Thoracic aorta (tissue), 2 donors: Measurements from ENCODE around the gene NSFL1C. TPM values are rescaled to one million over a fixed set of nuclear protein-coding genes. Genes with fewer than 3 reads are reported as not detected.

Experiments
- ATAC-seq: fragments of 150-250 bp; one replicate; pipeline ENCODE4 v1.8.0; 2017; ENCODE audit warnings: low read depth; ENCODE audit not compliant: insufficient number of reproducible peaks, low FRiP score
- DNase-seq: peaks from one replicate; pipeline ENCODE4 v3.0.0-alpha.2; 2020; ENCODE audit warnings: low spot score
- H3K27ac ChIP-seq, 2 donors: fragments of 200-600 bp; sonication (generic); 1 replicate in 1 of 2; 2 replicates in 1 of 2; pipeline ENCODE4 v1.5.1; 2016; ENCODE audit warnings: mild to moderate bottlenecking in 2 of 2, moderate library complexity in 2 of 2
- H3K27me3 ChIP-seq: fragments of 200-600 bp; sonication (generic); replicated peaks from 2 replicates; pipeline ENCODE4 v1.6.0; 2016; ENCODE audit warnings: mild to moderate bottlenecking; ENCODE audit not compliant: insufficient read depth
- H3K36me3 ChIP-seq: fragments of 200-600 bp; sonication (generic); one replicate; pipeline ENCODE4 v1.5.1; 2016
- H3K4me1 ChIP-seq, 2 donors: fragments of 200-600 bp; sonication (generic); 1 replicate in 1 of 2; 2 replicates in 1 of 2; pipeline versions ENCODE4 v1.5.1 to v1.6.0; 2016; ENCODE audit warnings: low read depth in 2 of 2, mild to moderate bottlenecking in 1 of 2; ENCODE audit not compliant: control insufficient read depth in 1 of 2
- H3K4me3 ChIP-seq: fragments of 200-600 bp; sonication (generic); 2 replicates; pipeline ENCODE4 v1.5.1; 2016; ENCODE audit warnings: mild to moderate bottlenecking
- H3K9me3 ChIP-seq: fragments of 200-600 bp; sonication (generic); 2 replicates; pipeline ENCODE4 v1.5.1; 2016
- CTCF ChIP-seq: fragments of 200-600 bp; sonication (generic); IDR thresholded peaks from one replicate; pipeline ENCODE4 v1.5.1; 2019; ENCODE audit warnings: antibody characterized with exemption
- total RNA-seq, 2 donors: library from RNA; depleted of rRNA; stranded (reverse); fragments of >200 nt; gene quantifications; one replicate each; pipeline versions ENCODE4 v1.1.0 to v1.2.3, GENCODE V29; 2016

The NSFL1C gene
- total RNA-seq, 2 donors from 2014 or later = 26.9 to 49.7 TPM

- ATAC-seq = no peak
- H3K4me1 ChIP-seq = no peaks in the 10 kb centered on the region
Measured at GRCh38 chr20:1456300-1456699, 10.3 kb downstream of the NSFL1C start.

DNA sequence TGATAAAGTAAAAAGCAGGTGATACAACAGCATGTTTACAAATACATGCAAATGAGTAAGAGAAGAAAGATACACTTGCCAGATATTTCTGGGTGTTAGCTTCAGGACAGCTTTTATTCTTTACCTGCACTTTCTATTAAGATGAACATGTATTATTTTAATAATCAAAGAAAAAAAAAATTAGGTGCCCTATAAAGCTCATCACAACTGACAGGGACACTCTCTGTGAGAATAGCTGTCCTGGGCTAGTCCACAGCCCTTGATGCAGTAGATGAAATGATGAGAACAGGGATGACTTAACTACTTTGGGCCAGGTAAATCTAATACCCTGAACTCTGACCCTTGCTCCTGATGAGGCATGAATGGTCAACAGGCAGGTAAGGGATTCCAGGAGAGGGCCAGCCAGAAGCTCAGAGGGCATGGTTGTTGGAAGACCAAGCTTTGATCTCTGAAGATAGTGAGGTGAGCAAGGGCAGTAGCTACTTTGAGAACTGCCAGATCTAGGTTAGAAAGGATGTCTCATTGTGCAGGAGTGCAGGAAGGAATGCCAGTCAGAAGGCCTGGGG is 15.6 kb downstream of the NSFL1C start:
- Histone ChIP-seq H3K27me3 (no peaks in the 10 kb centered on the region), H3K27ac (no peak overlapping the region), H3K4me3 (no peak overlapping the region), H3K4me1 (no peaks in the 10 kb centered on the region), H3K36me3 (peaks cover 75% of the 10 kb centered on the region), H3K9me3 (no peaks in the 10 kb centered on the region)
- ATAC-seq (no peak), DNase-seq (no peak)
- no peak for TF ChIP-seq CTCF

More at GRCh38 chr20:1456300-1456699, 10.3 kb downstream of the NSFL1C start:
- Histone ChIP-seq H3K36me3 (peaks cover 71% of the 10 kb centered on the region), H3K4me3 (no peak overlapping the region), H3K27me3 (no peaks in the 10 kb centered on the region), H3K9me3 (no peaks in the 10 kb centered on the region), H3K27ac (no peak overlapping the region)
- DNase-seq = no peak
- TF ChIP-seq CTCF = no peak

DNA sequence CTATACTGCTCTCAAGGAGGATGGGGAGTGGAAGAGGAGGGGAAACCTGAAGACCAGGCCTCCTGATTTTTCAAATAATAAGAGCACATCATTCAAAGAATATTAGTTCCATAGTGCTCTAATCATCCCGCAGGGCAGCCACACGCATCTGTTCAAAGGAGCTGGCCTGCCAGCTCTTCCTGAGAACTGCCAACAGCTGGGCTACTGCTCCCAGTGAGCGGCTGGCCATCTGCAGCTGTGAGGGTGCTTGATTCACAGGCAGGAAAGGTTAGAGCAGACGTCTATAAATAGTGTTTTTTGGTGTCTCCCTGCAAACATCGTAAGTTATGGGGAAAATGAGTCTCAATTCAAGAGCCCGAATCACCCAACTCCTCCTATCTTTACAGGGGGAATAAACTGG is 17.3 kb downstream of the NSFL1C start:
- H3K4me3 ChIP-seq = no peak overlapping the region
- H3K27me3 ChIP-seq = no peaks in the 10 kb centered on the region
- H3K27ac ChIP-seq = no peak overlapping the region
- TF ChIP-seq CTCF = no peak
- ATAC-seq (no peak), DNase-seq (no peak)
- no peaks in the 10 kb centered on the region for H3K4me1 ChIP-seq
- peaks cover 77% of the 10 kb centered on the region for H3K36me3 ChIP-seq
- H3K9me3 ChIP-seq = no peaks in the 10 kb centered on the region

DNA sequence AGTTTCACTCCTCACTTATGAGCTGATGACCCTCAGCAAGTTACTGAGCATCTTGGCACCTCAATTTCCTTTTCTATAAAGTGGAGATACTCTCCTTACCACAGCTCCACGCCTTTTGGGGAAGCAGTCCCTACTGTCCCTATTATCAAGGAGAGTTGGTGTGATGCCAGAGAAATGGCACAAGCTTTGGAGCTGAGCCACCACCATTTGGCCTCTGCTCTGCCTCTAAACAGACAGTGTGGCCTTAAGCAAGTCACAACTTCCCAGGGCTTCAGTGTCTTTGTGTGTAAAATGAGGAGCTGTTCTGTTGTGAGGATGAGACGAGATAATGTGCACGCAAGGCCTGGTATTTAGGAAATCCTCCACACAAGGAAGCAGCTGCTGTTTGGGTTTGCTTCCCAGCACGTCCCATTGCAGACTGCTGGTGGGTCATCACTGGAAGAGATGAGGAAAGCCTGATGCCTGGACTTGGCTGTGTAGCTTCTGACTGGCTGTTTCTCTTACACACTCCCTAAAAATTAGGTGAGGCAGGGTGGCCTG is 18.5 kb downstream of the NSFL1C start:
- H3K4me3 ChIP-seq = no peak overlapping the region
- ATAC-seq = no peak
- H3K27ac ChIP-seq = no peak overlapping the region
- no peak for TF ChIP-seq CTCF
- no peaks in the 10 kb centered on the region for H3K4me1 ChIP-seq
- no peaks in the 10 kb centered on the region for H3K27me3 ChIP-seq
- peaks cover 77% of the 10 kb centered on the region for H3K36me3 ChIP-seq
- DNase-seq = no peak
- H3K9me3 ChIP-seq = no peaks in the 10 kb centered on the region

GRCh38 chr20:1446536-1446935 is 20.1 kb downstream of the NSFL1C start:
- DNase-seq (no peak), ATAC-seq (no peak)
- no peak for TF ChIP-seq CTCF
- Histone ChIP-seq H3K27me3 (no peaks in the 10 kb centered on the region), H3K4me1 (no peaks in the 10 kb centered on the region), H3K27ac (no peak overlapping the region), H3K4me3 (no peak overlapping the region), H3K9me3 (no peaks in the 10 kb centered on the region), H3K36me3 (peaks cover 70% of the 10 kb centered on the region)
